ENCODE results near the gene RACK1.

DNA sequence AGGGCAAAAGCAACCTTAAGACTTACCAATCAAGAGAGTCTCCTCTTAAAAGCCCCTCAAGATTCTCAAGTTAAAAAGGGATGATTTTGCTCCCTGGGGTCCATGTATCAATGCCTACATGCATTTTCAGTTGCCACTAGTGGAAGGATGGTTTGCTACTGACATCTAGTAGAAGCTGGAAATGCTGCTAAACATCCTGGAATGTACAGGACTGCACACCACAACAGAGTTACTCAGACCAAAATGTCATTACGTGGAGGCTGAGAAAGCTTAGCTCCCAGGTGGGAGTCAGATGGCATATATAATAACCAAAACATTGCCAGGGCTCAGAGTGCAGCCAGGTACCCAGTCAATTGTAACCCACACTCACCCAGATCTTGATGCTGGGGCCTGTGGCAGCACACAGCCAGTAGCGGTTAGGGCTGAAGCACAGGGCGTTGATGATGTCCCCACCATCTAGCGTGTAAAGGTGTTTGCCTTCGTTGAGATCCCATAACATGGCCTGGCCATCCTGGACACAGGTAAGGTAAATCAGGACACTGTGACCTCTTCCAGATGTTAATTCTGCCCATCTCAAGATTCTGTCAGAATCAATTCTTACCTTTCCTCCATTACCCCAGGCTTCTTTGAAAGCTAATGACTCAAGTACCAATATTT, 5.8 kb downstream of the RACK1 start:
- TF ChIP-seq YY1 (IDR thresholded peaks at IDR 0.05; ENCODE audit: insufficient read depth, insufficient read length) (no peak), ZNF274 (IDR thresholded peaks at IDR 0.05; ENCODE audit: low read depth, low read length) (no peak), SUZ12 (IDR thresholded peaks at IDR 0.05; ENCODE audit: extremely low read depth, insufficient read depth, insufficient read length) (no peak)
